GM12878 (cell line): Measurements from ENCODE around the gene PSMB8. TPM values are rescaled to one million over a fixed set of nuclear protein-coding genes. Genes with fewer than 3 reads are reported as not detected.

ENCODE experiments used
- ATAC-seq: fragments of 200-7000 bp; cut with Tn5 transposase; 3 replicates; pipeline ENCODE4 v1.9.1; 2020; ENCODE audit warnings: mild to moderate bottlenecking, moderate library complexity
- BruUV-seq: library from RNA; stranded (reverse); fragments of 400-500 nt; replicated peaks from 2 replicates; lab custom pipeline; 2021; lab: Mats Ljungman, UMichigan
- CTCF ChIA-PET: fragments of 300-600 bp; sonication (Branson Sonifier 250); formaldehyde crosslinking; extraction: SDS; loops from one replicate; lab custom pipeline; 2021; ENCODE audit warnings: inconsistent platforms; lab: Yijun Ruan, JAX
- POLR2A ChIA-PET: fragments of 350-600 bp; formaldehyde crosslinking; extraction: SDS; loops from one replicate; lab custom pipeline; 2021; ENCODE audit warnings: inconsistent platforms; lab: Charles Lee
- RAD21 ChIA-PET: fragments of 300-600 bp; sonication (Branson Sonifier 250); formaldehyde crosslinking; loops from one replicate; lab custom pipeline; 2023; ENCODE audit warnings: antibody characterized with exemption; ENCODE audit not compliant: unreplicated experiment; lab: Charles Lee
- SMC1A ChIA-PET: fragments of 300-600 bp; sonication (Branson Sonifier 250); formaldehyde crosslinking; loops from one replicate; lab custom pipeline; 2023; ENCODE audit not compliant: unreplicated experiment, uncharacterized antibody; lab: Charles Lee
- DNase-seq: peaks from one replicate; pipeline ENCODE4 v3.0.0-alpha.2; 2011; ENCODE audit warnings: low read depth, low spot score
- FAIRE-seq: peaks from 3 replicates; lab custom pipeline; 2011; peaks lifted over from hg19 to GRCh38; lab: Jason Lieb, UNC
- H2AFZ ChIP-seq: 2 replicates; pipeline ENCODE4 v1.6.0; 2011; ENCODE audit warnings: low read depth, low read length, control low read depth; ENCODE audit not compliant: control insufficient read depth
- H3K27ac ChIP-seq: 2 replicates; pipeline ENCODE4 v1.5.1; 2011; ENCODE audit warnings: control low read depth; ENCODE audit not compliant: control insufficient read depth, insufficient read depth
- H3K27me3 ChIP-seq, 2 experiments: replicated peaks in 1 of 2; 2 replicates each; pipeline versions ENCODE4 v1.6.0 to v1.6.1; 2011; ENCODE audit warnings: low read length in 1 of 2; ENCODE audit not compliant: control insufficient read depth in 2 of 2, insufficient read depth in 2 of 2
- H3K36me3 ChIP-seq, 2 experiments: 2 replicates each; pipeline ENCODE4 v1.5.1; 2011; ENCODE audit warnings: low read length in 1 of 2; ENCODE audit not compliant: control insufficient read depth in 2 of 2, insufficient read depth in 2 of 2
- H3K4me1 ChIP-seq: 2 replicates; pipeline ENCODE4 v1.6.1; 2011; ENCODE audit warnings: mild to moderate bottlenecking, low read length, moderate library complexity, mixed read lengths; ENCODE audit not compliant: control insufficient read depth, insufficient read depth
- H3K4me2 ChIP-seq: 2 replicates; pipeline ENCODE4 v1.6.0; 2011; ENCODE audit warnings: control low read depth; ENCODE audit not compliant: control insufficient read depth, insufficient read depth
- H3K4me3 ChIP-seq: fragments of 200-600 bp; sonication (generic); 2 replicates; pipeline ENCODE4 v1.5.1; 2016
- H3K79me2 ChIP-seq: 2 replicates; pipeline ENCODE4 v1.6.0; 2011; ENCODE audit warnings: low read length; ENCODE audit not compliant: control insufficient read depth, insufficient read depth
- H3K9ac ChIP-seq: 2 replicates; pipeline ENCODE4 v1.8.0; 2011; ENCODE audit warnings: low read length, control low read depth, mixed read lengths; ENCODE audit not compliant: control insufficient read depth, insufficient read depth
- H3K9me3 ChIP-seq: replicated peaks from 3 replicates; pipeline ENCODE4 v1.5.1; 2011; ENCODE audit warnings: mild to moderate bottlenecking, low read length; ENCODE audit not compliant: control insufficient read depth, insufficient read depth
- H4K20me1 ChIP-seq: 2 replicates; pipeline ENCODE4 v1.6.0; 2011; ENCODE audit not compliant: control insufficient read depth, insufficient read depth
- FOS ChIP-seq: IDR thresholded peaks from 3 replicates; pipeline ENCODE4 v1.6.1; 2011; ENCODE audit warnings: borderline replicate concordance; ENCODE audit not compliant: insufficient read length; ENCODE audit errors: extremely low read depth
- HDAC6 ChIP-seq: fragments of 200-600 bp; sonication (generic); IDR thresholded peaks from one replicate; pipeline ENCODE4 v1.8.0; 2017; ENCODE audit warnings: antibody characterized with exemption; ENCODE audit not compliant: unreplicated experiment
- JUNB ChIP-seq: IDR thresholded peaks from 2 replicates; pipeline ENCODE4 v1.6.1; 2016; ENCODE audit warnings: antibody characterized with exemption, mild to moderate bottlenecking
- KLF5 ChIP-seq: fragments of 450-650 bp; IDR thresholded peaks from 2 replicates; pipeline ENCODE4 v1.6.1; 2014; ENCODE audit warnings: mild to moderate bottlenecking; ENCODE audit not compliant: partially characterized antibody
- MYB ChIP-seq: fragments of 150-350 bp; IDR thresholded peaks from 2 replicates; pipeline ENCODE4 v1.6.1; 2014; ENCODE audit warnings: mild to moderate bottlenecking, low read depth, low read length, borderline replicate concordance
- NBN ChIP-seq: fragments of 450-650 bp; IDR thresholded peaks from 2 replicates; pipeline ENCODE4 v1.6.1; 2016
- NRF1 ChIP-seq: conservative IDR thresholded peaks from 2 replicates; pipeline ENCODE4 v1.6.1; 2011; ENCODE audit warnings: mild to moderate bottlenecking, low read depth, low read length, improper control_type of control experiment
- RFX5 ChIP-seq: IDR thresholded peaks from 2 replicates; pipeline ENCODE4 v1.6.1; 2011; ENCODE audit warnings: low read depth, low read length, improper control_type of control experiment
- SIX5 ChIP-seq: IDR thresholded peaks from 2 replicates; pipeline ENCODE4 v1.6.1; 2011; ENCODE audit warnings: mild to moderate bottlenecking, low read depth, low read length, moderate library complexity; ENCODE audit not compliant: severe bottlenecking
- STAT3 ChIP-seq: IDR thresholded peaks from 2 replicates; pipeline ENCODE4 v1.6.1; 2011; ENCODE audit warnings: low read depth, low read length, improper control_type of control experiment
- SUZ12 ChIP-seq: fragments of 200-600 bp; sonication (generic); IDR thresholded peaks from one replicate; pipeline ENCODE4 v1.6.1; 2018; ENCODE audit warnings: antibody characterized with exemption, mild to moderate bottlenecking; ENCODE audit not compliant: unreplicated experiment
- WGBS: methylation state at CpG from one replicate; pipeline ENCODE4 v1.1.6; 2016; ENCODE audit warnings: low lambda C conversion rate; ENCODE audit not compliant: insufficient replicate concordance, insufficient coverage; ENCODE audit errors: missing lambda C conversion rate; 5-methylcytosine and 5-hydroxymethylcytosine counted together
- in situ Hi-C: fragments of 300-500 bp; cut with MboI; formaldehyde crosslinking; loops from 9 replicates; pipeline ENCODE4 v1.14.3; 2018; ENCODE audit warnings: mixed read lengths
- intact Hi-C: fragments of 100-400 bp; cut with micrococcal nuclease; formaldehyde crosslinking; loops from one replicate; pipeline ENCODE4 v1.14.2; 2022; ENCODE audit not compliant: unreplicated experiment
- polyA plus RNA-seq, 11 experiments: library from polyadenylated mRNA; depleted of rRNA in 4 of 11; unstranded in 6 of 11; stranded (reverse) in 5 of 11; fragments of >200 nt; fragmentation: Nextera tagmentation in 4 of 11; fragmentation: Illumina TruSeq in 1 of 11; extraction: Ambion mirVana in 4 of 11; extraction: Trizol in 1 of 11; gene quantifications; 1 replicate in 1 of 11; 2 replicates in 10 of 11; pipeline versions ENCODE4 v1.2.1 to v1.2.3, GENCODE V29; 2011 to 2016; ENCODE audit warnings: inconsistent platforms in 2 of 11, missing spikeins in 2 of 11, low read depth in 1 of 11
- total RNA-seq, 4 experiments: library from RNA; depleted of rRNA in 3 of 4; stranded (reverse); fragments of >200 nt in 3 of 4; fragmentation: Illumina TruSeq in 1 of 4; extraction: Trizol in 1 of 4; gene quantifications; 2 replicates each; pipeline versions ENCODE4 v1.2.1 to v1.2.3, GENCODE V29; 2013 to 2021
- TF ChIP-seq, protein P1 (sequence below): fragments of 450-650 bp; IDR thresholded peaks from 2 replicates; pipeline ENCODE4 v1.6.1; 2017; ENCODE audit warnings: mild to moderate bottlenecking, moderate library complexity
- TF ChIP-seq, protein P2 (sequence below): fragments of 450-650 bp; IDR thresholded peaks from 2 replicates; pipeline ENCODE4 v1.6.1; 2016; ENCODE audit warnings: mild to moderate bottlenecking
- TF ChIP-seq, protein P3 (sequence below): fragments of 450-650 bp; formaldehyde crosslinking; IDR thresholded peaks from 2 replicates; pipeline ENCODE4 v1.4.0; 2022; ENCODE audit warnings: mild to moderate bottlenecking, moderate library complexity

Gene PSMB8
- total and polyA plus RNA-seq, 10 of the 15 experiments (the other 5 are each of a cell fraction or from before 2014, with no cell fraction given), result 304 to 557 (median 379) TPM

DNA sequence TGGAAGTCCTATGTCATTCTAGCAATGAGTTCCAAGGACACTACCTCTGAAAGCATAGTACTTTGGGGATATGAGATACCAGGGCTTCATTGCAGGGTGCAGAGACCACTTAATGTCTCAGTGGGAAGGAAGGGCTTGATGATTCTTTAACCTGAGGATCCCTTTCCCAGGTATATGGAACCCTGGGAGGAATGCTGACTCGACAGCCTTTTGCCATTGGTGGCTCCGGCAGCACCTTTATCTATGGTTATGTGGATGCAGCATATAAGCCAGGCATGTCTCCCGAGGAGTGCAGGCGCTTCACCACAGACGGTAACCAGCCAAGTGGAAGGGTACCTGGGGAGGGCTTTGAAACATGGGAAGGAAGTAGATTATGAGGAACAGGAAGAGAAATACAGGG is 14.3 kb upstream of the PSMB8 start:
- no peak overlapping the region for H3K9ac ChIP-seq
- ATAC-seq, result no peak
- WGBS, result 80% methylated on average over 5 of the region's 5 CpGs
- H3K4me1 ChIP-seq, result peaks cover 22% of the 10 kb centered on the region
- ChIA-PET CTCF (interaction anchor here (0.8 to 8.0 kb wide), 10 partner anchors 10 to 445 kb away, joined by 3 to 299 read pairs (median 6); partner anchors contain the start of genes HLA-DMA, PSMB8 and TAP2), POLR2A (interaction anchor here (1.4 to 8.1 kb wide), 3 partner anchors 10 to 17 kb away, joined by 5 to 357 read pairs (median 35); partner anchors contain the start of genes PSMB8 and TAP2), RAD21 (interaction anchor here (1.4 to 7.7 kb wide), 3 partner anchors 9 to 17 kb away, joined by 4 to 269 read pairs (median 95); partner anchors contain the start of genes PSMB8 and TAP2), SMC1A (interaction anchor here (1.1 to 7.5 kb wide), 4 partner anchors 11 to 30 kb away, joined by 3 to 131 read pairs (median 70); partner anchors contain the start of gene TAP2)
- BruUV-seq, result no TSS peak
- H4K20me1 ChIP-seq, result no peaks in the 10 kb centered on the region
- intact Hi-C loops, result loop anchor here (10.0 kb wide), 1 partner anchor 253 kb away; no protein-coding TSS in a partner anchor
- H2AFZ ChIP-seq, result no peak overlapping the region
- no peak for DNase-seq
- H3K27ac ChIP-seq, result no peak overlapping the region
- peaks cover 43% of the 10 kb centered on the region for H3K79me2 ChIP-seq
- no peak for FAIRE-seq
- peak overlapping the region; percentile 11 for H3K4me2 ChIP-seq
- H3K27me3 ChIP-seq, result no peaks in the 10 kb centered on the region
- no peaks in the 10 kb centered on the region for H3K9me3 ChIP-seq
- in situ Hi-C loops, result no loop called here
- H3K36me3 ChIP-seq, result peaks cover 4 to 12% of the 10 kb centered on the region in 2 experiments
- H3K4me3 ChIP-seq, result no peak overlapping the region
- no peak for TF ChIP-seq NBN
- no peak for TF ChIP-seq JUNB
- TF ChIP-seq RFX5, result no peak
- TF ChIP-seq, protein P1, sequence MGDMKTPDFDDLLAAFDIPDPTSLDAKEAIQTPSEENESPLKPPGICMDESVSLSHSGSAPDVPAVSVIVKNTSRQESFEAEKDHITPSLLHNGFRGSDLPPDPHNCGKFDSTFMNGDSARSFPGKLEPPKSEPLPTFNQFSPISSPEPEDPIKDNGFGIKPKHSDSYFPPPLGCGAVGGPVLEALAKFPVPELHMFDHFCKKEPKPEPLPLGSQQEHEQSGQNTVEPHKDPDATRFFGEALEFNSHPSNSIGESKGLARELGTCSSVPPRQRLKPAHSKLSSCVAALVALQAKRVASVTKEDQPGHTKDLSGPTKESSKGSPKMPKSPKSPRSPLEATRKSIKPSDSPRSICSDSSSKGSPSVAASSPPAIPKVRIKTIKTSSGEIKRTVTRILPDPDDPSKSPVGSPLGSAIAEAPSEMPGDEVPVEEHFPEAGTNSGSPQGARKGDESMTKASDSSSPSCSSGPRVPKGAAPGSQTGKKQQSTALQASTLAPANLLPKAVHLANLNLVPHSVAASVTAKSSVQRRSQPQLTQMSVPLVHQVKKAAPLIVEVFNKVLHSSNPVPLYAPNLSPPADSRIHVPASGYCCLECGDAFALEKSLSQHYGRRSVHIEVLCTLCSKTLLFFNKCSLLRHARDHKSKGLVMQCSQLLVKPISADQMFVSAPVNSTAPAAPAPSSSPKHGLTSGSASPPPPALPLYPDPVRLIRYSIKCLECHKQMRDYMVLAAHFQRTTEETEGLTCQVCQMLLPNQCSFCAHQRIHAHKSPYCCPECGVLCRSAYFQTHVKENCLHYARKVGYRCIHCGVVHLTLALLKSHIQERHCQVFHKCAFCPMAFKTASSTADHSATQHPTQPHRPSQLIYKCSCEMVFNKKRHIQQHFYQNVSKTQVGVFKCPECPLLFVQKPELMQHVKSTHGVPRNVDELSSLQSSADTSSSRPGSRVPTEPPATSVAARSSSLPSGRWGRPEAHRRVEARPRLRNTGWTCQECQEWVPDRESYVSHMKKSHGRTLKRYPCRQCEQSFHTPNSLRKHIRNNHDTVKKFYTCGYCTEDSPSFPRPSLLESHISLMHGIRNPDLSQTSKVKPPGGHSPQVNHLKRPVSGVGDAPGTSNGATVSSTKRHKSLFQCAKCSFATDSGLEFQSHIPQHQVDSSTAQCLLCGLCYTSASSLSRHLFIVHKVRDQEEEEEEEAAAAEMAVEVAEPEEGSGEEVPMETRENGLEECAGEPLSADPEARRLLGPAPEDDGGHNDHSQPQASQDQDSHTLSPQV, result no peak
- TF ChIP-seq KLF5, result no peak
- TF ChIP-seq SIX5, result no peak
- TF ChIP-seq SUZ12, result no peak
- TF ChIP-seq, protein P2, sequence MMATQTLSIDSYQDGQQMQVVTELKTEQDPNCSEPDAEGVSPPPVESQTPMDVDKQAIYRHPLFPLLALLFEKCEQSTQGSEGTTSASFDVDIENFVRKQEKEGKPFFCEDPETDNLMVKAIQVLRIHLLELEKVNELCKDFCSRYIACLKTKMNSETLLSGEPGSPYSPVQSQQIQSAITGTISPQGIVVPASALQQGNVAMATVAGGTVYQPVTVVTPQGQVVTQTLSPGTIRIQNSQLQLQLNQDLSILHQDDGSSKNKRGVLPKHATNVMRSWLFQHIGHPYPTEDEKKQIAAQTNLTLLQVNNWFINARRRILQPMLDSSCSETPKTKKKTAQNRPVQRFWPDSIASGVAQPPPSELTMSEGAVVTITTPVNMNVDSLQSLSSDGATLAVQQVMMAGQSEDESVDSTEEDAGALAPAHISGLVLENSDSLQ, result no peak
- no peak for TF ChIP-seq NRF1
- TF ChIP-seq HDAC6, result no peak
- TF ChIP-seq, protein P3, sequence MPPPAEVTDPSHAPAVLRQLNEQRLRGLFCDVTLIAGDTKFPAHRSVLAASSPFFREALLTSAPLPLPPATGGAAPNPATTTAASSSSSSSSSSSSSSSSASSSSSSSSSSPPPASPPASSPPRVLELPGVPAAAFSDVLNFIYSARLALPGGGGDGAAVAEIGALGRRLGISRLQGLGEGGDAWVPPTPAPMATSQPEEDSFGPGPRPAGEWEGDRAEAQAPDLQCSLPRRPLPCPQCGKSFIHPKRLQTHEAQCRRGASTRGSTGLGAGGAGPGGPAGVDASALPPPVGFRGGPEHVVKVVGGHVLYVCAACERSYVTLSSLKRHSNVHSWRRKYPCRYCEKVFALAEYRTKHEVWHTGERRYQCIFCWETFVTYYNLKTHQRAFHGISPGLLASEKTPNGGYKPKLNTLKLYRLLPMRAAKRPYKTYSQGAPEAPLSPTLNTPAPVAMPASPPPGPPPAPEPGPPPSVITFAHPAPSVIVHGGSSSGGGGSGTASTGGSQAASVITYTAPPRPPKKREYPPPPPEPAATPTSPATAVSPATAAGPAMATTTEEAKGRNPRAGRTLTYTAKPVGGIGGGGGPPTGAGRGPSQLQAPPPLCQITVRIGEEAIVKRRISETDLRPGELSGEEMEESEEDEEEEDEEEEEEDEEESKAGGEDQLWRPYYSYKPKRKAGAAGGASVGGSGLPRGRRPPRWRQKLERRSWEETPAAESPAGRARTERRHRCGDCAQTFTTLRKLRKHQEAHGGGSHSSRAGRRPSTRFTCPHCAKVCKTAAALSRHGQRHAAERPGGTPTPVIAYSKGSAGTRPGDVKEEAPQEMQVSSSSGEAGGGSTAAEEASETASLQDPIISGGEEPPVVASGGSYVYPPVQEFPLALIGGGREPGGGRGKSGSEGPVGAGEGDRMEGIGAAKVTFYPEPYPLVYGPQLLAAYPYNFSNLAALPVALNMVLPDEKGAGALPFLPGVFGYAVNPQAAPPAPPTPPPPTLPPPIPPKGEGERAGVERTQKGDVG, result no peak
- TF ChIP-seq STAT3, result no peak
- no peak for TF ChIP-seq MYB
- TF ChIP-seq FOS, result no peak
